HG02884 (cell line): ENCODE results near the gene CCDC201.
"Not testable (repeated sequence)": the region's sequence is repeated elsewhere in the genome, so short reads cannot be mapped to it uniquely, and the experiment has no call there.

Experiments used
- ATAC-seq: cut with Tn5 transposase; IDR thresholded peaks from one replicate; pipeline ENCODE4 v1.9.1; 2021; ENCODE audit warnings: mild to moderate bottlenecking, moderate library complexity; ENCODE audit not compliant: unreplicated experiment

CCDC201 gene

DNA sequence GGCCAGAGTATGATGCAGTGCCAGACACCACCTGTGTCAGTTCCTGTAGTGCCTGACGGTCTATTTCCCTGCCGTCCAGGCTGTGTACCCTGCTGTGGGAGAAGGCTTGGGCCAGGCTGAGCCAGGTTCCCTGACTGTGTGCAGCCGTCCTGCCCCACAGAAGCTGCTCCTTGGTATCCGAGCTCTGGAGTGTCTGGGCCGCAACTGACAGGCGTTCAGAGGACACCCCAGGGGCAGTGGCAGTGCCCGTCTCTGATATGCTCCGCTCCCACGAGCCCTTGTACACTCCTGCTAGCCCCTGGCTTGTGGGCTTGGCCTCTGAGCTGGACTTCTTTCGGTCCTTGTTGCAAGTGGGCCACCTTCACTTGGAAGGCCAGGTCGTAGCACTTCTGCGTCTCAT is 55.0 kb downstream of the CCDC201 start:
- ATAC-seq = not testable (repeated sequence)

- ATAC-seq = not testable (repeated sequence)
Observed at GRCh38 chr7:45817016-45817415, 55.9 kb downstream of the CCDC201 start.

DNA sequence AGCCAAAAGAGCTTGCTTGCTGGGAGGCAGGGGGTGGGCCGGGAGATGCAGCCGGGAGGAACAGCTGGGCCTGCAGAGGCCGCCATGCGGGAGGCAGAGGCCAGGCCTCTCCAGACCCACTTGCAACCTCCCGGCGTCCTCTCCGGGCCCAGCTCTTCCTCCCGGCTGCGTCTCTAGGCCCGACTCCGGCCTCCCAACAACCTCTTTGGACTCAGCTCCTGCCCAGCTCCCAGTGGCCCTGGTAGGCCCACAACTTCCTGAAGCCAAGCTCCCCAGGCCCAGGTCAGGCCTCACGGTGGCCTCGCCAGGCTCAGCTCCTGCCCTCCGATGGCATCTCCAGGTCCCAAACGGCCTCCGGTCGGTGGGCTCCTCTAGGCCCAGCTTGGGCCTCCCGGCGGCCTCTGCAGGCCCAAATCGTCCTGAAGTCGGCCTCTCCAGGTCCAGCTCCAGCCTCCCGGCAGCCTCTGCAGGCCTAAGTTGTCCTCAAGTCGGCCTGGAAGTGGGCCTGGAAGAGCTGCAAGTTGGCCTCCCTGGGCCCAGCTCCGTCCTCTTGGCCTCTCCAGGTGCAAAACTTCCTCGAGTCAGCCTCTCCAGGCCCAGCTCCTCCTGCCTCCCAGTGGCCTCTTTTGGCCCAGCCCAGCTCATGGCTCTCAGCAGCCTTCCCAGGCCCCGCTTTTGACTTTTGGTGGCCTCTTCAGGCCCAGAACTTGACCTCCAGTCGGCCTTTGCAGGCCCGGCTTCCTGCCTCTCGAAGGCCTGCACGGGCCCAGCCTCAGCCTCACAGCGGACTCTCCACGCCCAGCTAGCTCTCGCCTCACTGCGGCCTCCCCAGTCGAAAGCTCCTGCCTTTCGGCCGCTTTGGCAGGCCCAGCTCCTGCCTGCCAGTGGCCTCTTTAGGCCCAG is 58.4 kb downstream of the CCDC201 start:
- ATAC-seq = not testable (repeated sequence)

DNA sequence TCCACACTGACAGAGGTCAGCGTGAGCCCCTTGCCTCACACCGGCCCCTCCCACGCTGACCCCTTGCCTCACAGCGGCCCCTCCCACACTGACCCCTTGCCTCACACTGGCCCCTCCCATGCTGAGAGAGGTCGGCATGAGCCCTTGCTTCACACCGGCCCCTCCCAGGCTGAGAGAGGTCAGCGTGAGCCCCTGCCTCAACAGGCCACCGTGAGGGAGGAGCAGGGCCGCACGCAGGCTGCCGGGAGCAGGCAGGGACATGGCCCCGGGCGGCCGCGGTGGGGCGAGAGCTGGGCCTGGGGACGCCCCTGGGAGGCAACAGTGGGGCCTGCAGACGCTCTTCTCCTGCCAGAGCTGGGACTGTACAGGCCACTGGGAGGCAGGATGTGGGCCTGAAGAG is 59.1 kb downstream of the CCDC201 start:
- not testable (repeated sequence) for ATAC-seq

- ATAC-seq = no peak
Observed at GRCh38 chr7:45812946-45813345, 59.9 kb downstream of the CCDC201 start.

DNA sequence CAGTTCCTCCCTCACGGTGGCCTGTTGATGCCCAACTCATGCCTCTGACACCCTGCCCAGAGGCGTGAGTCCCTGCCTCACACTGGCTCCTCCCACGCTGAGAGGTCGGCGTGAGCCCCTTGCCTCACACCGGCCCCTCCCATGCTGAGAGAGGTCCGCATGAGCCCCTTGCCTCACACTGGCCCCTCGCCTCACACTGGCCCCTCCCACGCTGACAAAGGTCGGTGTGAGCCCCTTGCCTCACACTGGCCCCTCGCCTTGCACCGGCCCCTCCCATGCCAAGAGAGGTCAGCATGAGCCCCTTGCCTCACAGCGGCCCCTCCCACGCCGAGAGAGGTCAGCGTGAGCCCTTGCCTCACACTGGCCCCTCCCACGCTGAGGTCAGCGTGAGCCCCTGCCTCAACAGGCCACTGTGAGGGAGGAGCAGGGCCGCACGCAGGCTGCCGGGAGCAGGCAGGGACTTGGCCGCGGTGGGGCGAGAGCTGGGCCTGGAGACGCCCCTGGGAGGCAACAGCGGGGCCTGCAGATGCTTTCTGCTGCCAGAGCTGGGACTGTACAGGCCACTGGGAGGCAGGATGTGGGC is 61.1 kb downstream of the CCDC201 start:
- not testable (repeated sequence) for ATAC-seq

DNA sequence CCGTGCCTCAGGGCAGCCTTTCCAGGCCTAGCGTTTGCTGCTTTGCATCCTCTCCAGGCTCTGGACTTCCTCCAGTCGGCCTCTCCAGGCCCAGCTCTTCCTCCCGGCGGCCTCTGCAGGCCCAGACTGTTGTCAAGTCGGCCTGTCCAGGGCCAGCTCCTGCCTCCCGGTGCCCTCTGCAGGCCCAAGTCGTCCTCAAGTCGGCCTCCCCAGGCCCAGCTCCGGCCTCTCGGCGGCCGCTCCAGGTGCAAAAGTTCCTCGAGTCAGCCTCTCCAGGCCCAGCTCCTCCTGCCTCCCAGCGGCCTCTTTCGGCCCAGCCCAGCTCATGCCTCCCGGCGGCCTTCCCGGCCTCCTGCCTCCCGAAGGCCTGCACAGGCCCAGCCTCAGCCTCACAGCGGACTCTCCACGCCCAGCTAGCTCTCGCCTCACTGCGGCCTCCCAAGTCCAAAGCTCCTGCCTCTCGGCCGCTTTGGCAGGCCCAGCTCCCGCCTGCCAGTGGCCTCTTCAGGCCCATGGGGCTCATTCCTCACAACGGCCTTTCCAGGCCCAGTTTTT is 62.4 kb downstream of the CCDC201 start:
- ATAC-seq = not testable (repeated sequence)
